ENCODE measurements around the gene NEDD4. TPM values are rescaled to one million over a fixed set of nuclear protein-coding genes. Genes with fewer than 3 reads are reported as not detected.

The NEDD4 gene
- total RNA-seq, 6 donors from 2014 or later, result 8.4 to 18.8 (median 10.5) TPM

DNA sequence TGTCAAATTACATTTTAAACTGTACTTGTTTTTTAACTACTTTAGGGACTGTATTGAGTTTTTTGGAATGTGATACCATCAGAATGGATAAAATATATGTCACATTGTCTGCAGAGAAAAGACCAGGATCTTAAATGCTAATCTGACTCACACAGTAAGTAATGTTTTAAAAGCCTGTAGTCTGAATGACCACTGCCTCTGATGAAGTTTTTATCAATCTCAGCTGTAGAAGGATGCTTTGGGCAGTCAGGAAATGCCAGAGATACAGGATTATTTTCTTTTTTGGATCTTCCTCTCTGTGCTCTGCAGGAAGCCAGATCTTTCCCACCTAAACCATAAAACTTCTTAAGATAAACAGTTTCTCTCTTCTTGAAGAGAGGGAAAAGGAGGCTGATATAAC is 177.4 kb downstream of the NEDD4 start:
- Histone ChIP-seq H3K4me1 (no peaks in the 10 kb centered on the region), H3K9me3 (no peaks in the 10 kb centered on the region), H3K4me3 (no peak overlapping the region), H3K27me3 (no peaks in the 10 kb centered on the region), H3K36me3 (no peaks in the 10 kb centered on the region), H3K27ac (no peak overlapping the region)
- TF ChIP-seq POLR2A (IDR thresholded peaks at IDR 0.05), result no peak
- TF ChIP-seq, protein P1, sequence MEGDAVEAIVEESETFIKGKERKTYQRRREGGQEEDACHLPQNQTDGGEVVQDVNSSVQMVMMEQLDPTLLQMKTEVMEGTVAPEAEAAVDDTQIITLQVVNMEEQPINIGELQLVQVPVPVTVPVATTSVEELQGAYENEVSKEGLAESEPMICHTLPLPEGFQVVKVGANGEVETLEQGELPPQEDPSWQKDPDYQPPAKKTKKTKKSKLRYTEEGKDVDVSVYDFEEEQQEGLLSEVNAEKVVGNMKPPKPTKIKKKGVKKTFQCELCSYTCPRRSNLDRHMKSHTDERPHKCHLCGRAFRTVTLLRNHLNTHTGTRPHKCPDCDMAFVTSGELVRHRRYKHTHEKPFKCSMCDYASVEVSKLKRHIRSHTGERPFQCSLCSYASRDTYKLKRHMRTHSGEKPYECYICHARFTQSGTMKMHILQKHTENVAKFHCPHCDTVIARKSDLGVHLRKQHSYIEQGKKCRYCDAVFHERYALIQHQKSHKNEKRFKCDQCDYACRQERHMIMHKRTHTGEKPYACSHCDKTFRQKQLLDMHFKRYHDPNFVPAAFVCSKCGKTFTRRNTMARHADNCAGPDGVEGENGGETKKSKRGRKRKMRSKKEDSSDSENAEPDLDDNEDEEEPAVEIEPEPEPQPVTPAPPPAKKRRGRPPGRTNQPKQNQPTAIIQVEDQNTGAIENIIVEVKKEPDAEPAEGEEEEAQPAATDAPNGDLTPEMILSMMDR (IDR thresholded peaks at IDR 0.05), result no peak
- TF ChIP-seq EP300 (IDR thresholded peaks at IDR 0.05), result no peak
- no peak for TF ChIP-seq POLR2AphosphoS5 (IDR thresholded peaks at IDR 0.05)
- DNase-seq (no peak), ATAC-seq (ENCODE audit: low FRiP score in 2 of 2) (no peak)

- WGBS, 2 donors, result 89 to 95% methylated on average over 5 of the region's 5 CpGs
- Histone ChIP-seq H3K4me1 (peaks cover 0 to 9% (median 0%) of the 10 kb centered on the region in 4 donors), H3K9me3 (no peaks in the 10 kb centered on the region), H3K4me3 (no peak overlapping the region), H3K27ac (no peak overlapping the region), H3K27me3 (no peaks in the 10 kb centered on the region), H3K36me3 (no peaks in the 10 kb centered on the region)
- TF ChIP-seq EP300 (IDR thresholded peaks at IDR 0.05) (no peak), POLR2AphosphoS5 (IDR thresholded peaks at IDR 0.05) (no peak), POLR2A (IDR thresholded peaks at IDR 0.05) (no peak)
- TF ChIP-seq, protein P1 (IDR thresholded peaks at IDR 0.05), result no peak
- ATAC-seq (ENCODE audit: low FRiP score in 2 of 2) (no peak), DNase-seq (no peak)
These were observed 190.6 kb downstream of the NEDD4 start for GRCh38 chr15:55802600-55803376.

GRCh38 chr15:55800216-55800615 is 193.2 kb downstream of the NEDD4 start:
- Histone ChIP-seq H3K4me1 (peaks cover 0 to 9% (median 0%) of the 10 kb centered on the region in 4 donors), H3K27ac (no peak overlapping the region), H3K9me3 (no peaks in the 10 kb centered on the region), H3K27me3 (no peaks in the 10 kb centered on the region), H3K4me3 (no peak overlapping the region), H3K36me3 (no peaks in the 10 kb centered on the region)
- WGBS, 2 donors, result 89 to 91% methylated on average over 2 of the region's 2 CpGs
- DNase-seq (no peak), ATAC-seq (ENCODE audit: low FRiP score in 2 of 2) (no peak)
- no peak for TF ChIP-seq POLR2A (IDR thresholded peaks at IDR 0.05)
- TF ChIP-seq, protein P1 (IDR thresholded peaks at IDR 0.05), result no peak
- TF ChIP-seq POLR2AphosphoS5 (IDR thresholded peaks at IDR 0.05), result no peak
- no peak for TF ChIP-seq EP300 (IDR thresholded peaks at IDR 0.05)

GRCh38 chr15:55799291-55800212 is 193.9 kb downstream of the NEDD4 start:
- Histone ChIP-seq H3K9me3 (no peaks in the 10 kb centered on the region), H3K27ac (no peak overlapping the region), H3K36me3 (no peaks in the 10 kb centered on the region), H3K27me3 (no peaks in the 10 kb centered on the region), H3K4me1 (peaks cover 0 to 9% (median 0%) of the 10 kb centered on the region in 4 donors), H3K4me3 (no peak overlapping the region)
- ATAC-seq (ENCODE audit: low FRiP score in 2 of 2) (peak in 1 of 2 donors; percentile 40), DNase-seq (peak in 1 of 2 donors; percentile 53)
- 48 to 51% methylated on average over 10 of the region's 10 CpGs for whole genome bisulfite sequencing, 2 donors
- TF ChIP-seq POLR2AphosphoS5 (IDR thresholded peaks at IDR 0.05) (no peak), POLR2A (IDR thresholded peaks at IDR 0.05) (no peak), EP300 (IDR thresholded peaks at IDR 0.05) (no peak)
- TF ChIP-seq, protein P1 (IDR thresholded peaks at IDR 0.05), result peak; percentile 30 to 70 (median 52)

Measured in upper lobe of left lung (tissue), 6 donors.